ENCODE data around the gene SMAD3.

Gene SMAD3

DNA sequence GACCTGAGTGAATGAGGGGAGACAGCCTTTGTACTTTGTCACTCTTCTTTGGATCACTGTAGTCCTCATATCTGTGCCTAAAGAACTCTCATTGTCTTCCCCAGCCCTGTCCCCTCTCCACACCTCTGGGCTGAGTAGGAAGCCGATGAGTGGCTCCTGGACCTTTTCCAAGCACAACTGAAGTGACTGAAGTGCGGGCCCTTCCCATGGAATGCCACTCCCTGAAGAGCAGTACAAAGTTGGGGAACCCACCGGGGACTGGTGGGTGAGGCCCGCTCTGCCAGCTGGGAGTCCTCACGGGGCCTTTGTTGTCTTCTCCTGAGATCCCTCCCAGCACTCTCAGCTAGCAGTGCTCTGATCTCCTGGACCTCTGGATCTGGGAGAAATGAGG, 99.0 kb downstream of the SMAD3 start:
- DNase-seq (ENCODE audit: low spot score), result no peak

GRCh38 chr15:67164811-67165253, 99.4 kb downstream of the SMAD3 start:
- no peak for DNase-seq (ENCODE audit: low spot score)

- peak; percentile 79 for DNase-seq (ENCODE audit: low spot score)
Measured at GRCh38 chr15:67165254-67166253, 100.2 kb downstream of the SMAD3 start.

- no peak for DNase-seq (ENCODE audit: low spot score)
Measured at GRCh38 chr15:67166280-67167009, 101.0 kb downstream of the SMAD3 start.

- no peak for DNase-seq (ENCODE audit: low spot score)
Measured at GRCh38 chr15:67167091-67167490, 101.7 kb downstream of the SMAD3 start.

- DNase-seq (ENCODE audit: low spot score), result no peak
Measured at GRCh38 chr15:67168694-67169093, 103.3 kb downstream of the SMAD3 start.

DNA sequence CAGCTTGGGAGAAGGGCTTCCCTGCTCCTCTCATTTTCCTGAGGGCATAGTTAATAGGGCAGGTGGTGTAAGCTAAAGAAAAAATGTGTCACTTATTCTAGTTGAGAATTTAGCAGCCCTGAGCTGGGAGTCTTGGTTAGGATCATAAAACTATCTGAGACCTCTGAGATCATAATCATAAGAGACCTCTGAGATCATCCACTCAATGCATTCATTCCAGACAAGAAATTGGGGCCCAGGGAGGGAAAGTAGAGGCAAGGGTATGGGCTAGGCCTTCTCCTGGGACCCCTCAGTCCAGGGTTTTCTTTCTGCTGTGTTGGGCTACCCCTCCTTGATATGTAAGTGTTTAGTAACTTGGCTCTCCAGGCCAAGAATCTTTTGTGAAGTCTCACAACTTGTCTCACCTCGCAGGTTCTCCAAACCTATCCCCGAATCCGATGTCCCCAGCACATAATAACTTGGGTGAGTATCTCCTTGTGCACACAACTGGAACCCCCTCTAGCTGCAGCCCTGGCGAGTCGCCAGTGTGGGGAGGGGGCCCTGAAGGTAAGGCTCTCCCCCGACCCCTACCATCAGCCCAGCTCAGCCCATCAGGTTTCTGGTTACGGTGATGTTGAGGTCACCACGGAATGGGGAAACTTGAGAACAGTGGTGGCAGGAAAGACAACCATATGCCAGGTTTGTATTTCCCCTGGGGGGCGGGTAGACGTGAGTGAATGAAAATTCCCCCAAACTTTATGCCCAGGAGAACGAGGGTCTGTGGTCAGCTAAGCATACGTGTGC, 104.9 kb downstream of the SMAD3 start:
- no peak for DNase-seq (ENCODE audit: low spot score)

DNA sequence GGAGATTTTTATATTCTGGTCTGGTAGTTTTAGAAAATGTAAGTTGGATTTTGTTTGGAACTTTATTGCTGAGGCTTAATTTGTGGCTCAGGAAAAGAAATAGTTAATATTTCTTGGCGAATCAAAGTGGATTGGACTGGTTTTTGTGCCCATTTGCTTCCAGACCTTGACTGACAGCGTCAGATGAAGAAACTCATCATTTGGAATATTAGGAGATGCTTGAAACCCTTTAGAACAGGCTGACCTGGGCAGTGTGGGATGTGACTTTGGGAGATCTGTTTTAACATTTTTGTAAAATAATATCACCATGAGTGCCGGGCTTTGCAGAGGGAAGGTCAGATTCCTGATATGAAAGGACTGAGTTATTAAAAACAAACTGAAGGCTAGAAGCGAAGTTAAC, 106.1 kb downstream of the SMAD3 start:
- DNase-seq (ENCODE audit: low spot score), result no peak

- no peak for DNase-seq (ENCODE audit: low spot score)
Measured at GRCh38 chr15:67172172-67172571, 106.8 kb downstream of the SMAD3 start.

DNA sequence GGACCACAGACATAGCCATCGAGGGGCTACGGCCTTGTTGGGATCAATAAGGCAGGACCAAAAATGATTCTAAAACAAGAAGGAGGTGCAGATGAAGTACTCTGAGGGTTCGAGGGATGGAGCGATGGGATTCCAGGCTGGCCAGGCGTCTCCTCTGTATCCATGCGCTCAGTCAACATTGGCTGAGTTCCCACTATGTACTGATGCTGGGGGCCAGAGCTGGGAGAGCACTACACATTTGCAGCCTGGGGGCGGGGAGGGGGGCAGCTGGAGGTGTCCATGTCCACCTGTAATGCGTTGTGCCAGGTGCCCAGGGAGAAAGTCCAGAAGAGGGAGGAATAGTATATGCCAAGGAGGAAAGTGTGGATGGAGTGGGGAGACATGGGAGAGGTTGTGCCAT, 107.6 kb downstream of the SMAD3 start:
- DNase-seq (ENCODE audit: low spot score), result no peak

- DNase-seq (ENCODE audit: low spot score), result no peak
Measured at GRCh38 chr15:67173786-67174185, 108.4 kb downstream of the SMAD3 start.

DNA sequence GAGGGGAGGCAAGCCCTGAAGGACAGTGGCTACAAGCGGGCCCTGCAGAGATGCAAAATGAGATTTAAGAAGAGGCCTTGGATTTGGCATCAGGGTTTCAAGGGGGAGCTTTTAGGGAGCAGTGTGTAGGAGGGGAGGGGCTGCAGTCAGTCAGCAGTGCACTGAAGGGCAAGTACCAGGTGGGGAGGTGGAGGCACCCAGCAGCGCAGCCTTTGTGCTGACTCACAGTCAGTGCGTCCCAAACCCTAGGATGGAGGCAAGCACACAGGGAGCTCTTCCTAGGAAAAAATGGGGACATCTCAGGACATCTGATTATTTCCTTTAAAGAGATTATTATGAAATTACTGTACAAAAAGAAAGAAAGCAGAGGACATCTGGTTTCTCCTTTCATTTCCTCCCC, 109.0 kb downstream of the SMAD3 start:
- DNase-seq (ENCODE audit: low spot score), result no peak

- DNase-seq (ENCODE audit: low spot score), result no peak
Measured at GRCh38 chr15:67174864-67175573, 109.6 kb downstream of the SMAD3 start.

GRCh38 chr15:67175643-67176071, 110.3 kb downstream of the SMAD3 start:
- DNase-seq (ENCODE audit: low spot score), result no peak

DNA sequence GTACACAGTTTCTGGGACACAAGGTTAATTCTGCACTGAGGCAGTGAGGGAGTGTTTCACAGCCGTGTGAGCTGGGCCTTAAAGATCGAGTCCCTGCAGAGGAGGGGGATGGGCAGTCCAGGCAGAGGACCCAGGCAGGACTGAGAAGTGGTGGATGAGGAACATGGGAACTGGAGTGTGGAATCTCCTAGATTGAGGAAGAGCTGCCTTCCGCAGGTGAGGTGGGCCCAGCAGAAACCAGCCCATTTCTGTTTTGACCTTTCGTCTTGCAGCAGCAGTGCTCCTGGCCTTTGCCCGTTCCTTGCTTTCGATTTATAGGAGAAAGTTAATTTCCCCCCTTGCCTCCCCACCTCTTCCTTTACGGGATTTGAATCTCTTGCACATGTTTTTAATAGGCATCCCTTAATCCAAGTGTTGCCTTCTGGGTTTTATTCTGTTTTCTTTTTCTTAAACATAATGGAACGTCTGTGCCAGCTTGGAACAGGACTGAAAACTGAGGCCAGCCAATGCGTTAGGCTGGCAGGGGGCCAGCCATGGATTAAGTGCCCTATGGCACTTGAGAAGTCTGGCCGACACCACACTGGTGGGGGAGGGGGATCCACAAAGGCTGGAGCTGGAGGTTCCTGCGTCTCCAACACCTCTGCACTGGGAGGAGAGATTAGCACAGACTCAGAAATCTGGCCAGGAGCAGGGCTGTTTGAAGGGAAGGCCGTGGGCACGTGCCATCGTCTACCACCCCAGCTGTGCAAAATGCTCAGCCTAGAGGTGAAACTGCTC, 111.0 kb downstream of the SMAD3 start:
- no peak for DNase-seq (ENCODE audit: low spot score)

- no peak for DNase-seq (ENCODE audit: low spot score)
Measured at GRCh38 chr15:67177752-67178151, 112.3 kb downstream of the SMAD3 start.

GRCh38 chr15:67178569-67179210, 113.3 kb downstream of the SMAD3 start:
- peak; percentile 96 for DNase-seq (ENCODE audit: low spot score)

DNA sequence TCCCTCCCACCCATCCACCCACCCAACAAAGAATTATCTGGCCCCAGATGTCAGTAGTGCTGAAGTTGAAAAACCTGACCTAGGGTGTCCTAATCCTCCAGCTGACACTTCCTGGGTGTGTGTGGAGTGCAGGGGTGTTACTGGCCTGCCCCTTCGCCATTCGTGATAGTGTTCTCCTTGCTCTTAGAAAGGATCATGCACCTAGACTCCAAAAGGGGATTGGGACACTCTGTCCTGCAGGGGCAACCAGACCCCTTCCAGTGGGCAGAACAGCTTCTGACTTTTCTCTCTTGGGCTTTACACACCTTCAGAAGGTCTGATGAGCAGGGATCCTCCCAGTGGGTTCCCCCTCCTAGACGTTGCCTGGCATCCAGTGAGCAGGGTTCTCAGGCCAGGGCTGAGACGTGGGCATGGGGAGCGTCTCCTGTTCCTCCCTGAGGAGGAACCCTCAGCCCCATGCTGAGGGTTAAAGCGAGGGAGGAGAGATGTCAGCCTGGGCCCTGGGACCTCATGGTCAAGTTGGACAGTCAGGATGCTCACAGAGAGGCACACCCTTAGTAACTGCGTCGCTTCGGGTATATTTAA, 114.1 kb downstream of the SMAD3 start:
- no peak for DNase-seq (ENCODE audit: low spot score)

DNA sequence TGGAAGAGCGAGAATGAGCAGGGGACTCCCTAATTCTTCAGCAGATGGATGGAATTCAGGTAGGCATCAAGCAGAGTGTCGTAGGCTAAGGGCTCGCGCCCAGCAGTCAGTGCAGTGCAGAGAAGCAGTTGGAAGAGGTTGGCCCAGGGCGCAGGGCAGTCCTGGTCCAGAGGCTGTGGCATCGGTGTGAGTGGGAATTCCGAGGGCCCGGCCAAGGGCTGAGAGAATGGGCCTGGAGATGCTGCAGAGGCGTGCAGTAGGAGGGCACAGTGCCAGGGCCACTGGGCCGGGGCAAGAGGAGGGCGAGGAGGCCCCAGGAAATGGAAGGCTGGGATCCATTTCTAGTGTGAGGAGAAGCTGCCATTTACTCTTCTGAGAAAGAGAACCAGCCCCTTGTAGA, 114.6 kb downstream of the SMAD3 start:
- no peak for DNase-seq (ENCODE audit: low spot score)
